Left ventricle myocardium superior (tissue), 1 donor: ENCODE results near the gene DOCK1. TPM values are rescaled to one million over a fixed set of nuclear protein-coding genes. Genes with fewer than 3 reads are reported as not detected.

Experiments used
- ATAC-seq: fragments of 200-7000 bp; cut with Tn5 transposase; one replicate; pipeline ENCODE4 v1.9.1; 2020; ENCODE audit warnings: mild to moderate bottlenecking, moderate library complexity
- DNase-seq: peaks from one replicate; pipeline ENCODE4 v3.0.0-alpha.2; 2020
- intact Hi-C: fragments of 100-400 bp; cut with micrococcal nuclease; formaldehyde crosslinking; loops from one replicate; pipeline ENCODE4 v1.11.0; 2022
- total RNA-seq: library from RNA; stranded (reverse); fragmentation: NEBNext Ultra II Directional; extraction: Animal tissue kit (Norgen Biotek cat#: 25700); gene quantifications from one replicate; pipeline ENCODE4 v1.2.1, GENCODE V29; 2021
- donor health status: DM: no; HTN: yes; CAD: no; lungs with severe emphysema.

The DOCK1 gene
- total RNA-seq, 1 donor from 2014 or later: 16.3 TPM

DNA sequence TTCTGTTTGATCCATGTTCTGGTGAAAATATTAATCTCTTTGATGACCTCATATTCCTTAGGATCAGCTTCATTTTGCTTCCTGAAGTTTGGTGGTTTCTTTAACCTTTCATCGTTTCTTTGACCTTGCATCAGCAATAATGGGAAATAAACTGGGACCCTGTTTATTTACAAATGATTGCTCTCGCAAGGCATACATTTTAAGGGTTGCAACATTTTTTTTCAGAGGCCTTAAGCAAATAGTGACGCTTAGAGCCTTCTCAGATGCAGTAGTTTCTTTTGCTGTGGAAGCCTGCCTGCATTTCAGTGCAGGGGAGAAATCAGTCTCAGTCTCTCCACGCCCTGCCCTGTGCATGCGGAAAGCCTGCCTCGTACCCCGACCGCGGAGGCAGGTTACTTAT is 504.8 kb downstream of the DOCK1 start:
- intact Hi-C loops: no loop called here
- ATAC-seq: no peak
- no peak for DNase-seq

DNA sequence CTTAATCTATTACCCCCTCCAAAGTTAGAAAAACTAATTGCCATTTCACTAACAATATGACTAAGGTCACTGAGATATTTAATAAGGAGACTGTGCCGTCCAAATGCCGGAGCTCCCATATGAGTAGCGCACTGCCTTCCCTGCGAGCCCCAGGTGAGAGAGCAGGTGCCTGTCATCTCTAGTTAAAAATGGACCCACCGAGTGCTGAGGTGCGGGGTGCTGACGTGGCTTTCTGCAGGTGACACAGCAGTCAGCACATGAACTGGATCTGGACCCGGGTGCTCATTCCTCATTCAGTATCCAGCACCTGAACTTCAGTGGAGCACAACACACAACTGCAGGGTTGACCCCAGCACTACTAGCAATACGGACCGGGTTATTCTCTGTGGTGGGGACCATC is 505.8 kb downstream of the DOCK1 start:
- intact Hi-C loops: no loop called here
- DNase-seq (no peak), ATAC-seq (no peak)

DNA sequence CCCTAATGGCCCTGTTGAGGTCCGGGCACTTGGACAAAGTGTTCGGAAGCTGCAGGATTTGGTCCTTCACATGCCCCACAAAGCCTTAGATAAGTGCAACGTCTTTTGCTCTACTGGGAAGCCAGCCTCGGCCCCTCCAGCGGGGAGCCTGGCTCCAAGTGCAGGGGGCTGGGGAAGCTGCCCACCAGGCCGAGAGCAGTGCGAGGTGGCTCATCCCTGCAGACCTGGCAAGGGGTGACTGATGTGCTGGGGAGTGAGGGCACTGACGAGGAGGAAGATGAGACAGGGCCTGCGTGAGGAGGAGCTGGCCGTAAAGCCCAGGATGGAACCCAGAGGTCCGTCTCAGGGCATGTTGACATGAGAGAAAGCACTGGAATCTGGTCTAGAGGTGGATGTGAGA is 508.1 kb downstream of the DOCK1 start:
- ATAC-seq (no peak), DNase-seq (no peak)
- intact Hi-C loops: no loop called here

DNA sequence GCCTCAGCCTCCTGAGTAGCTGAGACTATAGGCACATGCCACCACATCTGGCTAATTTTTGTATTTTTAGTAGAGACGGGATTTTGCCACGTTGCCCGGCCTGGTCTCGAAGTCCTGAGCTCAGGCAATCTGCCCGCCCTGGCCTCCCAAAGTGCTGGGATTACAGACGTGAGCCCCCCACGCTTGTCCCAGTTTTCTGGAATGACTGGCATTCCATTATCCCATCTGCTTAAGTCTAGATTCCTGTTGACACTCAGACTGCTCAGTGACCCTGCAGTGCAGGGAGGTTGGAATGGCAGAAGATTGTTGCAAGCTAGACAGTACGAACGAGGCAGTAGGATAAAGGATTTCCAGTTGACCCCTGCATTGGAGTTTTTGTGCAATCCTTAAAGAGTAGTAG is 508.8 kb downstream of the DOCK1 start:
- ATAC-seq (no peak), DNase-seq (no peak)
- intact Hi-C loops: no loop called here

DNA sequence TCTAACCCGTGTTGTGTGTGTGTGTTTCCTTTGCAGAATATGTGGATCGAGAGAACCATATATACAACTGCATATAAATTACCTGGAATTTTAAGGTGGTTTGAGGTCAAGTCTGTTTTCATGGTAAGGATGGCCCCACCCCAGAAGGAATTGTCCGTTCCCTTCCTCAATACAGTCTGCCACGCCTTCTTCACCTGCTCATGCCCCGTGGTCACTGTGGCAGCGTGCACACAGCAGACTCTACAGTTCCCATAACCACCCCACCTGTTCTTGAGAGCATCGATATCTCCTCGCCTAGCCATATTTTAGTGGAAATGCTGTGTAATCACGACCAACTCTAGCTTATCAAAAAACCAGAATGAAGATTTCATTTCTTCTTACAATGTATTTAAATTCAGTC is 509.9 kb downstream of the DOCK1 start:
- intact Hi-C loops: no loop called here
- ATAC-seq (no peak), DNase-seq (no peak)

DNA sequence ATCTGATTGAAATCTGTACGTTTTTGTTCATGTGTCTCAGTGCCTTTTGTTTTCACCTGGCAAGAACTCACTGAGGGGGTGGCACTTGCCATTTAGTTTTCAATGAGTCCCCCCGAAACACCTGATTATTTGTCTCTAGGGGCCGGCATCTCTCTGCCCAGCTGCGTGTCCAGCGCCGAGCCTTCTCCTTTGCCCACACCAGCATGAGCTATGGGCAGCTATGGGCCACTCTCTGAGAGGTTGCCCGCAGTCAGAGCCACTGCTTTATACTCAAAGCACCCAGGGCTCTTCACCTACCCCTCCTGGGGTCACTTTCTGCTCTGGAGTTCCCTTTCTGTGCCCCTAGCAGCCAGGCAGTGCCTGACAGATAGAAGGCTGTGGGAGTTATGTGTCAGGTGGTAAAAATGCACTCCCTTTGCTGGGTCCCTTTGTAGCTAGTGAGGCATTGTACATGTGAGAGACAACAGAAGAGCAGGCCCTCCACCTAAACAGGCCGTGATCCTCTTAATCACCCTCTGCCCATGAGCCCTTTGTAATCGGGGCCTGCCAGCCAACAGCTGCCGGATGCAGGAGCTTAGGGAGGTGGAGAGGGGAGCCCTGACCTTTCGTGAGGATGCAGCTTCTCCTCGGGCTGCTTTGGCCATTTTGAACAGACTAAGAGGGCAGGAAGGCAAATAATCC is 510.8 kb downstream of the DOCK1 start:
- no peak for ATAC-seq
- DNase-seq: no peak
- intact Hi-C loops: no loop called here

DNA sequence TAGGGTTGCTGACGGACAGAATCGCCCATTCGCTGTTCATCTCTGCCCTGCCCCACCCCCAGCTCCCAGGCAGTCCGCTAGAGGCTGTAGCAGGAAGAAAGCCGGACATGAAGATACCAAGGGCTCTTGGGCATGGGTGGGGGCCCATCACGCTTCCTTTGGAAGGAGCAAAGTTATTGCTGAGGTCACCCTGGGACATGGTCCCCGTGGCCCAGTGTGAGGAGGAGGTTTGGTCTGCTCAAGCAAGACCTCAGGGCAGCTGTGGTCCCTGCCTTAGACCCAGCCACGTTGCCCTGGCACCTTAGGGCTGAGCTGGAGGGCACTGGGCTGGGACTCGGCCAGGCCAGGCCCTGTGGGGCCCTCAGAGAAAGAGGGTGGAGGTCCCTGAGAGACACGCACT is 511.8 kb downstream of the DOCK1 start:
- ATAC-seq (no peak), DNase-seq (no peak)
- intact Hi-C loops: no loop called here

DNA sequence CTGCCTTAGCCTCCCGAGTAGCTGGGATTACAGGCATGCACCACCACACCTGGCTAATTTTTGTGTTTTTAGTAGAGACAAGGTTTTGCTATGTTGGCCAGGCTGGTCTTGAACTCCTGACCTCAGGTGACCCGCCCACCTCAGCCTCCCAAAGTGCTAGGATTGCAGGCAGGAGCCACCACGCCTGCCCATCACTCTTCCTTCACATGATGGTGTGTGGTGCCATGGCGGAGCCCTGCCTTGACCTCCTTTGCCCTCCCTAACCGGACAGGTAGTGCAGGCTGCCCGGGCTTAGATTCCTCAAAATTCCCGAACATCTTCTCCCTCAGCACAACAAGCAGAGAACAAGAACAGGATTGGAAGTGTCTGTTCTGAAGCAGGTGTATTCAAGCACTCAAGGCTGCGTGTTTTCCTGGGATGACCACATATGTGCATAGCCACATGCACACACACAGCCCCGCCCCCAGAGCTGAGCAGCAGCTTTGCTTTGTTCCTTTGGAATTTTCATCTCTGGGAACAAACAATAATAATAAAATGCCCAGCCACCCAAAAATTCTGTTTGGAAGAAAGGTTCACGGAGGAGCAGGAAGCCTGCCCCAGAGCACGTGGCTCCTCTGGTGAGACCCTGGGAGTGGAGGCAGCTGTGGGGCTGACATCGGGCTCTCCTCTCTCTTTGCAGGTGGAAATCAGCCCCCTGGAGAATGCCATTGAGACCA is 512.6 kb downstream of the DOCK1 start:
- DNase-seq (no peak), ATAC-seq (peak; percentile 7)
- intact Hi-C loops: no loop called here

DNA sequence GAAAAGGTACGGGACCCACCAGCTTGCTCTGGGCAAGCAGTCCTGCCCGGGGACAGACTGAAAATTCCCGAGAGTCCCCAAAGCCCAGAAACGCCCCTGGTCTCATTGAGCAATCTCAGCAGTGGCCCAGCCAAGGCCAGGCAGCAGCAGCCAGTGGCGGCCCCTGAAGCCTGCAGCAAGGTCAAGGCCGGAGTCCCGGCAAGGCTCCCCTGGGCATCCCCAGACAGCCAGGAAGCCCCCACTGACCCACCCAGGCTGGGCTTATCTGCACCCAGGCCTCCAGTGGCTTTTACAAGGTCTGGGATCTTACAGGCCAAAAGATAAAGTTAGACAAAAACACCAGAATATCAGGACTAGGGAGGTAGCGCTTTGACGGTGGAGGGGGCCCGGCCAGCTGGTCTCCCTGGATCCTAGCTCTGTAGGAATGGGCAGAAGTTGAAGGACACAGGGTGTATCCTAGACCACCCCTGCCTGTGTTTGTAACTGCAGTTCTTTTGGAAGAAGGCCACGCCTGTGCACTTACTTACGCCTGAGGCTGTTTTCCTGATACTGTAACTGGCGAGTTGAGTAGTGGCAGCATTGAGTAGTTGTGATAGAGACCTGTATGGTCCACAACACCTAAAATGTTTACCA is 513.4 kb downstream of the DOCK1 start:
- DNase-seq: peak; percentile 77

DNA sequence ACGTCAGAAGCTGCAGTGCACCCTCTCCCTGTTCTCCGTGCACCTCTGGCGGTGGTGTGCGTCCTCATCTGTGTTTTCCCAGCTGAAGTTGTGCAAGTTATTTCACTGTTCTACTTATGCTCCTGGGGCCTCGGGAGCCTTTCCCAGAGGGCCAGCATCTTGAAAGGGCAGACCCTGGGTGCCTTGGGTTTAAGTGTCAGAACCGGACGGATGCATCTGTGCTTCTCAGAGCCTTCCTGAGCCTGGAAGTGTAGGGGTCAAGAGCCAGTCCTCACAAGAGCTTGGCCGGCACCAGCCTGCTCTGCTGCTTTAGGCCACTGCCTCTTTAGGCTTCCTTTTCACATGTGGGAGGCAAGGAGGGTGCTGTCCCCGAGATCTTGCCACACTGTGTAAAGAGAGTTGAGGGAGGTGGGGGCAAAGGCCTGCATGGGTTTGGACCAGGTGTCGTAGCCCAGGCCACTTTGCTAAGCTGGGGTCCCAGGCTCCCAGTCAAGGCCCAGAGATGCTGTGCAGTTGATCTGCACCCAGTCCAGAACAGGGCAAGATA is 515.0 kb downstream of the DOCK1 start:
- ATAC-seq (no peak), DNase-seq (no peak)
- intact Hi-C loops: no loop called here

More for the DNA sequence above, 513.4 kb downstream of the DOCK1 start:
- peak; percentile 92 for ATAC-seq
- intact Hi-C loops: no loop called here

DNA sequence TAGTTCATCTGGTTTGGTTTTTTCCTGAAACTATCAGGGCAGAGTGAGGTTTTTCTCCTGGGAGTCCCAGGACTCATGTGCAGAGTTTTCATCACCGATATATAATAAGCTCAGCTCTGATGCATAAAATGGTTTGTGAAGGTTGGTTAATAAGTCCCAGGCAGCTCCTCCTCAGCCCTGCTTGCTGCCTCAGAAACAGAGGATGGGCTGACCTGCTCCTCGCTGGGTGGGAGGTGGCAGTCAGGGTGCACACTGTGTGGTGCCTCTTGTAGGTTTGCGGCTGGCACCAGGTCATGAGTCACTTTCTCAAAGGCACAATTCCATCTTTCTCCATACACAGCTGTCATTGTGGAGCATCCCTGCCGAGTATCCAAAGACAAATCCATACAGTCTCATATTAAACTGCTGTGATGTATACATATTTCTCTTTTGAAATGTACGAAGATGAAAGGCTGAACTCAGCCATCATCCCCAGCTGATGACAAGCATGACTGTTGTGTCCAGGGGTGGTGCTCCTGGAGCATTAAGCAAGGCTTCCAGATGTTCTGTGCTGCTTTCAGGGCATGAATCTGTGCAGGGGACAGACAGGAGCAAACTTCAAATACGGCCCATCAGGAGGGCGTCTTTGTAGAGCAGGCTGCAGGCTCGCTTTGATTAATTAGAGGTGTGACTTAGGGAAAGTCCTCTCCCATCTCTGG is 518.1 kb downstream of the DOCK1 start:
- DNase-seq: no peak
- no peak for ATAC-seq
- intact Hi-C loops: no loop called here

DNA sequence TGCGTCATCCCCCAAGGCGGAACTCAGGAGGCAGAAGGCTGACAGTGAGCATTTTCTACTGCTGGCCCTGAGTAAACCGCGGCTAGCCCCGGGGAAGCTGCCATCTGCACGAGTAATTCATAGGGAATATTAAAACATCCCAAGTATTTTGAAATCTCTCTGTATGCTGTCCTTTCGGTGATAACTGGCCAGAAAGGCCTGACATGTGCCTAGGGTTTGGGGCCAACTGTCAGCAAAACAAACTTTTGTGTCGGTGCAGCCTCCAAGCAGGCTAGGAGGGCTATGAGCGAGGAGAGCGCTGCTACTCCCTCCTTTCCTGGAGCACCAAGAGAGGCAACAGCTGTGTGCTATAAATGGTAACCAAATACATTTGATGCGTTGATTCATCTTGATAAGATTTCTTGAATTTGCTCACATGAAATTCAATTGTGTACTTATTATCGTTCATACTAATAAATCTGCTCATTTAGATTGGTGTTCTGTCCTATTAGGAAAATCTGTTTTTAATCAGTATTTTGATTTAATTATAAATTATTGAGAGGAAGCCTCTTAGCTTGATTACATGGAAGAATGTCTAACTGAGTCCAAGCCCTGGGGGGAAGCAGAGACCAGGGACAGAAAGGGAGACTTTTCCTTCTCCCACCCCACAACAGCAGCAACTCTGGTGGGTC is 519.5 kb downstream of the DOCK1 start:
- intact Hi-C loops: no loop called here
- peak; percentile 93 for ATAC-seq
- peak; percentile 60 for DNase-seq

DNA sequence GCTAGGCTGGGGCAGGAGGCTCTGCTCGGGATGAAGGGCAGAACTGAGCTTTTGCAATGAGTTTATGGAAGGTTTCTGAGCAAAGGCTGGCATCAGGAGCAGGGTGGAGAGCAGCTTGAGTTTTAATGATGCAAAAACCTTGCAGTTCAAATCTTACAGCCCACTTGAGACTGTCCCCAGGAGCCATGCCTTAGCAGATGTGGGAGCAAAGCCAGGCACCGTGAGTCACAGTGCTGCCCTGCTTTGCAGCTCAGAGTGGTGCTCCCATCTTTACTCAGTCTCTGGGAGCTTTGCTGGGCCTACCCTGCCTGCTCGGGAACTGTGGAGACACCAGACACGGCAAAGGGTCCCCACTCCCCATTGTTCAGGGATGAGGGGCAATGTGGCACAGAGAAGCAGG is 521.5 kb downstream of the DOCK1 start:
- DNase-seq: no peak
- intact Hi-C loops: no loop called here
- ATAC-seq: no peak

DNA sequence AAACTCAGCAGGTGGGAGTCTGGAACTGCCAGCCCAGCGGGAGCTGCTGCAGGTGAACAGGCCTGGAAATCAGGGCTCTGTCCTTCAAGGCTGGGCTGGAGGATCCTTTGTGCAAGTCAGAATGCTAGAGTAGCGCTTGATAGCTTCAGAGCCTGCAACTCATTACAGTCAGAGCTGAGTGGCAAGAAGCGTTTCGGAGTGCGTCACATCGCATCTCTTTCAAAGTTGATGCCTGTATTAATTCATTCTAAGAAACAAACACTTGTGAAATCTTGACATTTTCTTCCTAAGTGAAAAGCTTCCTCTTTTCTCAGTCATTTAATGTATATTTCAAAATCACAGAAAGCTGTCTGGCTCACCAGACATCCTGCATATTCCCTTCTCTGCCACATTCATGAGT is 522.7 kb downstream of the DOCK1 start:
- no peak for ATAC-seq
- intact Hi-C loops: no loop called here
- no peak for DNase-seq

DNA sequence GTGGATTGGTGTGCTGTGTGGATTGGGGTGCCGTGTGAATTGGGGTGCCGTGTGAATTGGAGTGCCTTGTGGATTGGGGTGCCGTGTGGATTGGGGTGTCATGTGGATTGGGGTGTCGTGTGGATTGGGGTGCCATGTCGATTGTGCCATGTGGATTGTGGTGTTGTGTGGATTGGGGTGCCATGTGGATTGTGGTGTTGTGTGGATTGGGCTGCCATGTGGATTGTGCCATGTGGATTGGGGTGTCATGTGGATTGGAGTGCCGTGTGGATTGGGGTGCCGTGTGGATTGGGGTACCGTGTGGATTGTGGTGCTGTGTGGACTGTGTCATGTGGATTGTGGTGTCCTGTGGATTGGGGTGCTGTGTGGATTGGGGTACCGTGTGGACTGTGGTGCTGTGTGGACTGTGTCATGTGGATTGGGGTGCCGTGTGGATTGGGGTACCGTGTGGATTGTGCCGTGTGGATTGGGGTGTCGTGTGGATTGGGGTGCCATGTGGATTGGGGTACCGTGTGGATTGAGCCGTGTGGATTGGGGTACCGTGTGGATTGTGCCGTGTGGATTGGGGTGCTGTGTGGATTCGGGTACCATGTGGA is 523.3 kb downstream of the DOCK1 start:
- ATAC-seq (no peak), DNase-seq (no peak)
- intact Hi-C loops: no loop called here

DNA sequence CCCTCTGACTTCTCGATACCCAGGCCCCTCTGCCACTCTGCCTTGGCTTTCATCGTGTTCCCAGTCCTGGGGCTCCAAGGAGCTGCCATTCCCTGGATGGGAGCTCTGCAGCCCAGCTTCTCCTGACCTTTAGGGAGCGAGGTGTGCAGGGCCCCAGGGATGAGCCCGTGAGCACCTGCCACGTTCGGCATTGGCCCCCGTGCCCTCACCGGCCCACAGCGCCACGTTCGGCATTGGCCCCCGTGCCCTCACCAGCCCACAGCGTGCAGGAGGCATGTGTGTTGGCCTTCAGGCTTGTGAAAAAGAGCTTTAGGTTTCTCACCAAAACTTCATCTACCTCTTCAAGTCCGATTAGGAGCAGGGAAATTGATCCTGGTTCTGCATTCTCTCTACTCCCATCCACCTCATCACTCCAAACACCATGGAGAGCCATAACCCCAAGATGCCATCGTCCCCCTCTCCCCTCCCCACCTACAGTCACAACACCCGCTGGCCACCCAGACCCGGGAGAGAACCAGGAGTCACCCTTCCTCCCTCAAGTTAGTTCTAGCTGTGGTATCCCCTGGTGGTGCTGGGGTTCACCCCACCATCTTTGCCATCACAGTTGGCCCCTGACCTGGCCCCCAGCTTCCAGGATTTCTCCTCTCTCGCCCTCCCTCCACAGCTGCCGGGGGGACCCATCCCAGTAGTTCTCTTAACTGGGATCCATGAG is 524.5 kb downstream of the DOCK1 start:
- intact Hi-C loops: no loop called here
- no peak for DNase-seq
- no peak for ATAC-seq

DNA sequence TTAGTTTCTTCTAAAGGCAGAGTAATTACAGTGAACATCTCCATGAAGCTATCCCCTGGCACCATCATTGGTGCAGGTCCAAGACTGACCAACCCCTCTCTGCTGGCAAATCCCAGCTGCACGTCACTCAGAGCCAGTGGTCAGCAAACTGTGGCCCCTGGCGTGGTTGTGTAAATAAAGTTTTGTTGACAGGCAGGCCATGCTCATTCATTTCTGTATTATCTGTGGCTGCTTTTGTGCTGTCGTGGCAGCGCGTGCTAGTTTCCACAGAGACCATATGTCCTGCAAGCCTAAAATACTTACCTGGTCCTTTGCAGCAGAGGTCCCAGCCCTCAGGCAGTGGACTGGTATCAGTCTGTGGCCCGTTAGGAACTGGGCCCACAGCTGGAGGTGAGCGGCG is 526.3 kb downstream of the DOCK1 start:
- DNase-seq (no peak), ATAC-seq (no peak)
- intact Hi-C loops: no loop called here

DNA sequence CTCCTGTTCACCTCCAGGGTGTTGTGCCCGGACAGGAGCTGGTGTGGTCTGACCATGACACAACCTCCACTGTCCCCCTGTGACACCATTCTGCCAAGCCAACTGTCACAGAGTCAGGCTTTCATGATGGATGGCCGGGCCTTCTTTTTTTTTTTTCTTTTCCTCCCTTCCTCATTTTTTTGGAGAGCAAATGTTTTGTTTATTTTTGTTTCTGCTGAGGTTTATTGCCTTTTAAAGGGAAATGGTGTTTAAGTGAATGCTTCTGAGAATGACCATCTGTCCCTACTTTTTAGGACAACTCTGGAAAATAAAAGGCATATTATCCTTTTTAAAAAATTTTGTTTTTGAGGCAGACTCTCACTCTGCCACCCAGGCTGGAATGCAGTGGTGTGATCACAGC is 528.8 kb downstream of the DOCK1 start:
- no peak for DNase-seq

More for the DNA sequence above, 528.8 kb downstream of the DOCK1 start:
- intact Hi-C loops: no loop called here
- no peak for ATAC-seq
